SU-DHL-6 (cell line): ENCODE results near the gene PHACTR2.
"Not testable (repeated sequence)": the region's sequence is repeated elsewhere in the genome, so short reads cannot be mapped to it uniquely, and the experiment has no call there.

Source experiments
- EZH2phosphoT487 ChIP-seq: fragments of 200-600 bp; sonication (generic), shearing (Covaris generic); conservative IDR thresholded peaks from 2 replicates; pipeline ENCODE4 v1.6.1; 2018; ENCODE audit warnings: mild to moderate bottlenecking, antibody characterized with exemption, low read length, moderate library complexity, mixed read lengths
- TF ChIP-seq, protein P1 (sequence below): fragments of 200-600 bp; sonication (generic); IDR thresholded peaks from one replicate; pipeline ENCODE4 v1.5.1; 2017; ENCODE audit warnings: antibody characterized with exemption, mild to moderate bottlenecking, low read length, moderate library complexity; ENCODE audit not compliant: insufficient read depth, poor library complexity, severe bottlenecking

- TF ChIP-seq, protein P1, sequence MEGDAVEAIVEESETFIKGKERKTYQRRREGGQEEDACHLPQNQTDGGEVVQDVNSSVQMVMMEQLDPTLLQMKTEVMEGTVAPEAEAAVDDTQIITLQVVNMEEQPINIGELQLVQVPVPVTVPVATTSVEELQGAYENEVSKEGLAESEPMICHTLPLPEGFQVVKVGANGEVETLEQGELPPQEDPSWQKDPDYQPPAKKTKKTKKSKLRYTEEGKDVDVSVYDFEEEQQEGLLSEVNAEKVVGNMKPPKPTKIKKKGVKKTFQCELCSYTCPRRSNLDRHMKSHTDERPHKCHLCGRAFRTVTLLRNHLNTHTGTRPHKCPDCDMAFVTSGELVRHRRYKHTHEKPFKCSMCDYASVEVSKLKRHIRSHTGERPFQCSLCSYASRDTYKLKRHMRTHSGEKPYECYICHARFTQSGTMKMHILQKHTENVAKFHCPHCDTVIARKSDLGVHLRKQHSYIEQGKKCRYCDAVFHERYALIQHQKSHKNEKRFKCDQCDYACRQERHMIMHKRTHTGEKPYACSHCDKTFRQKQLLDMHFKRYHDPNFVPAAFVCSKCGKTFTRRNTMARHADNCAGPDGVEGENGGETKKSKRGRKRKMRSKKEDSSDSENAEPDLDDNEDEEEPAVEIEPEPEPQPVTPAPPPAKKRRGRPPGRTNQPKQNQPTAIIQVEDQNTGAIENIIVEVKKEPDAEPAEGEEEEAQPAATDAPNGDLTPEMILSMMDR = not testable (repeated sequence)
- not testable (repeated sequence) for TF ChIP-seq EZH2phosphoT487
Observed at GRCh38 chr6:143738072-143738690, 60.4 kb downstream of the PHACTR2 start.
